Activated naive CD8-positive, alpha-beta T cell treated with anti-CD3 and anti-CD28 coated beads, Interleukin-2, amount 10 ng/mL, durations not matched to agents 7 days and 5 days (primary cell): ENCODE measurements around the gene TLK1. TPM values are rescaled to one million over a fixed set of nuclear protein-coding genes. Genes with fewer than 3 reads are reported as not detected.

Source experiments
- ATAC-seq: fragments of 150-1000 bp; cut with Tn5 transposase; one replicate; pipeline ENCODE4 v1.10.0; 2021; ENCODE audit warnings: low read depth, moderate library complexity
- POLR2A ChIA-PET: fragments of 350-600 bp; sonication (Branson Sonifier 250); formaldehyde crosslinking; loops from one replicate; lab custom pipeline; 2021; ENCODE audit warnings: antibody characterized with exemption; lab: Charles Lee
- DNase-seq: peaks from one replicate; pipeline ENCODE4 v3.0.0; 2021
- H3K27ac Mint-ChIP-seq: one replicate; pipeline ENCODE4 v1.8.0; 2022; ENCODE audit warnings: mild to moderate bottlenecking, mixed read lengths
- H3K27me3 Mint-ChIP-seq: one replicate; pipeline ENCODE4 v1.8.0; 2022; ENCODE audit warnings: mild to moderate bottlenecking, moderate library complexity, mixed read lengths
- H3K36me3 Mint-ChIP-seq: one replicate; pipeline ENCODE4 v1.8.0; 2021; ENCODE audit warnings: mild to moderate bottlenecking, mixed read lengths
- H3K4me1 Mint-ChIP-seq: one replicate; pipeline ENCODE4 v1.8.0; 2021; ENCODE audit warnings: mixed read lengths
- H3K4me3 Mint-ChIP-seq: one replicate; pipeline ENCODE4 v1.8.0; 2022; ENCODE audit warnings: mild to moderate bottlenecking, moderate library complexity, mixed read lengths
- H3K9me3 Mint-ChIP-seq: one replicate; pipeline ENCODE4 v1.8.0; 2021; ENCODE audit warnings: mixed read lengths
- total RNA-seq, 2 experiments: library from RNA; stranded (reverse); gene quantifications; one replicate each; pipeline ENCODE4 v1.2.3, GENCODE V29; 2021

Gene TLK1
- total RNA-seq, 2 experiments from 2014 or later = 89.9 to 91.5 TPM

DNA sequence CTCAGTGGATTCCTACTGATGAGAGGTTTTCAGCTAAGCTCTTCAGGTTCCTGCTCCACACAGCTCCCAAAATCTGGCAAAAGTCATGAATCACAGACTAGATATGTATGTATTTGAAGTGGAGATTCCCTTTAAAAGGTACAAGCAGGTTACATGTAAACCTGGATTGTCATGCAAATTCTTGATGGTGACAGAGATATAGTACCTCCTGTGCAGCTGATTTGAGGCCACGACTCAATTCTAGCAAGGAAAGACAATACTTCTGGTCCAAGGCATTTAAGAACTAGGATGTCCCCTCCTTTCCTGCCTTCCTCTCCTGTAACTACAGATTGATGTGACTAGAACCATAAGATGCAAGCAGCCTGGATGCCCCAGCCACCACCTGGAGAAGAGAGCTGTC, 176.6 kb downstream of the TLK1 start:
- H3K4me1 Mint-ChIP-seq = no peaks in the 10 kb centered on the region
- no peak overlapping the region for H3K27ac Mint-ChIP-seq
- no peaks in the 10 kb centered on the region for H3K9me3 Mint-ChIP-seq
- peaks cover 7% of the 10 kb centered on the region for H3K36me3 Mint-ChIP-seq
- H3K27me3 Mint-ChIP-seq = peaks cover 2% of the 10 kb centered on the region
- POLR2A ChIA-PET = no interaction called here
- no peak overlapping the region for H3K4me3 Mint-ChIP-seq
- ATAC-seq (no peak), DNase-seq (no peak)

DNA sequence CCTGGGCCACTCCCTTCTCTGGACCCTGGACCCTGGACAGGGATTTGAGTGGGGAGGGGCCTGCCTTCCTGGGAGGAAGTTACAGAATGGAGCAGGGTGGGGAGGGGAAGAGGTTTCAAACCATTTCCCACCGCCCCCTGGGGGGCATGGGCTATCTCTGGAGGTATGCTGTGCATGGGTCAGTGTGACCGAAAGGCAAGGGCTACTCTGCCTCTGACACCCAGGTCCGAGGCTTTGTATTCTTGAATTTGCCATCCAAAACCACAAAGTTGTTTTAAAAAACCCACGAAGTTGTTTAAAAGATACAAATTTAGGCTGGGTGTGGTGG, 184.8 kb downstream of the TLK1 start:
- no peak overlapping the region for H3K27ac Mint-ChIP-seq
- POLR2A ChIA-PET = interaction anchor here (0.5 to 1.6 kb wide), 2 partner anchors 111 to 422 kb away, joined by 5 to 6 read pairs; no protein-coding TSS in a partner anchor
- no peaks in the 10 kb centered on the region for H3K9me3 Mint-ChIP-seq
- peaks cover 8% of the 10 kb centered on the region for H3K4me1 Mint-ChIP-seq
- H3K36me3 Mint-ChIP-seq = no peaks in the 10 kb centered on the region
- H3K27me3 Mint-ChIP-seq = peaks cover 2% of the 10 kb centered on the region
- ATAC-seq = no peak
- no peak overlapping the region for H3K4me3 Mint-ChIP-seq
- no peak for DNase-seq

DNA sequence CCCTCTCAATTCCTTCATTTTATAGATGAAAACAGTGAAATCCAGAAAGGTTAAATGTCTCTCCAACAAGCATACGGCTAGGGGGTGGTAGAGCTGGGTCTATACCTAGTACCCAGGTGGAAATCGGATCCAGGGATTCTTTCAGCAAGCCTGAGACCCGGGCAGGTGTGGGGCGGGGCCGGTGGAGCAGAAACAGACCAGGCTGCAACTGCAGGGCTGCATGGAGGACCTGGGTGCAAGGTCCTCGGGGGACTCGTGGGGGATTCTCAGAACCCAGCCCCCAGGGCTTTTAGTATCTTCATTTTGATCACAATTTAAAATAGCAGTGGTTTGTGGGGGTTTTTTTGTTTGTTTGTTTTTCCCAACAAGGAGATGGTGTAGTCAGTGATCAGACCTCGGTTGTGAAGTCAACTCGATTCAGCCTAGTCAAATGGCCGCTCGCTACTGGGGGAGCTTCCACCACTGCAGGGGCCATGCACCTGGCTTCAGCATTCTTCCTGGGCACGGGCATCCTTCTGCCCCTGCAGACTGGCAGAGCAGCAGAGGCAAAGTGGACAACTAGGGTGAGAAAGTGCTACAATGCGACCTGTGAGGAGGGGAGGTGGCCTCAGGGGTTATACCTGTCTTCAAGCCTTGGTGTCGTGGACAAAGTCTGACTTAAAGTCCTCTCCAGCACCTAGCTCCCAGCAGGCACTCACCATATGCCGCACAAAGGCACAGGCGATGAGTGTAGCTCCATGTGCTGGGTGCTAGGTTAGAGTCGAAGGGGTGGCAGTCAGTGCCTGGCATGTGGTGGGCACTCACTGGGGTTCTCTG, 185.4 kb downstream of the TLK1 start:
- Mint-ChIP-seq H3K36me3 (no peaks in the 10 kb centered on the region), H3K4me1 (peaks cover 8% of the 10 kb centered on the region), H3K27ac (no peak overlapping the region), H3K9me3 (no peaks in the 10 kb centered on the region), H3K27me3 (peaks cover 2% of the 10 kb centered on the region), H3K4me3 (no peak overlapping the region)
- DNase-seq (no peak), ATAC-seq (no peak)
- POLR2A ChIA-PET = interaction anchor here (0.5 to 1.6 kb wide), 3 partner anchors 111 to 422 kb away, joined by 4 to 6 read pairs (median 5); no protein-coding TSS in a partner anchor

DNA sequence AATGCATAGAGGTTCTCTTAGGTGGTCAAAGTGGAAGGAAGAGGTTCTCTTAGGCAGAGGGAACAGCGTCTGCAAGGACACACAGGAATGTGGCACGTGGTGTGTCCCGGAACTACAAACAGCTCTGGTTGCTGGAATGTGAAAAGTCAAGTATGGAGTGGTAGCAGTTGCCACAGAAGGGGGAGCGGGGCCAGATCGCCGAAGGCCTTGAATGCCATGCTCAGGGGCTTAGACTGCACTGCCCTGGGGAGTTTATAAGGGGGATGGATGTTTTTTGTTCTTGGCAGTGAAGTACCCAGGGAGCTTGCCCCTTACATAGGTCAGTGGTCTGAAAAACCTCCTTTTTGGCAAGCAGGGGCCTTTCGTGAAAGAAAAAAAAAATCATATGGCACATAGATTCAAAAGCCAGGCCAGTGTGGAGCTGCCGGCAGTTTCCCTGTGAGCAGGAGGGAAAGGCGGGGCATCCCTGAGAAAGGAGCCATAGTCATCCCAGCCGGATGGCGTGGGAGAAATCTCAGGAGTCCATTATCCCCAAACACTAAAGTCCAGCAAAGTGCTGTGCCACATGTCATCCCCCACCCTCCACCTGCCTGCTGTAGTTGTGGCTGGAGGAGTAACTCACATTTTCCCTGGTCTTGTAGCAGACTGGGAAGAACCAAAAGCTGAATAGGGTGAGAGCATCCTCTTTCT, 186.2 kb downstream of the TLK1 start:
- Mint-ChIP-seq H3K4me1 (peaks cover 8% of the 10 kb centered on the region), H3K9me3 (no peaks in the 10 kb centered on the region), H3K36me3 (no peaks in the 10 kb centered on the region), H3K27ac (peak overlapping the region; percentile 20), H3K27me3 (no peaks in the 10 kb centered on the region), H3K4me3 (peak overlapping the region; percentile 64)
- ATAC-seq (no peak), DNase-seq (no peak)
- POLR2A ChIA-PET = interaction anchor here (1.0 to 1.6 kb wide), 2 partner anchors 112 to 184 kb away, joined by 4 to 5 read pairs; no protein-coding TSS in a partner anchor

DNA sequence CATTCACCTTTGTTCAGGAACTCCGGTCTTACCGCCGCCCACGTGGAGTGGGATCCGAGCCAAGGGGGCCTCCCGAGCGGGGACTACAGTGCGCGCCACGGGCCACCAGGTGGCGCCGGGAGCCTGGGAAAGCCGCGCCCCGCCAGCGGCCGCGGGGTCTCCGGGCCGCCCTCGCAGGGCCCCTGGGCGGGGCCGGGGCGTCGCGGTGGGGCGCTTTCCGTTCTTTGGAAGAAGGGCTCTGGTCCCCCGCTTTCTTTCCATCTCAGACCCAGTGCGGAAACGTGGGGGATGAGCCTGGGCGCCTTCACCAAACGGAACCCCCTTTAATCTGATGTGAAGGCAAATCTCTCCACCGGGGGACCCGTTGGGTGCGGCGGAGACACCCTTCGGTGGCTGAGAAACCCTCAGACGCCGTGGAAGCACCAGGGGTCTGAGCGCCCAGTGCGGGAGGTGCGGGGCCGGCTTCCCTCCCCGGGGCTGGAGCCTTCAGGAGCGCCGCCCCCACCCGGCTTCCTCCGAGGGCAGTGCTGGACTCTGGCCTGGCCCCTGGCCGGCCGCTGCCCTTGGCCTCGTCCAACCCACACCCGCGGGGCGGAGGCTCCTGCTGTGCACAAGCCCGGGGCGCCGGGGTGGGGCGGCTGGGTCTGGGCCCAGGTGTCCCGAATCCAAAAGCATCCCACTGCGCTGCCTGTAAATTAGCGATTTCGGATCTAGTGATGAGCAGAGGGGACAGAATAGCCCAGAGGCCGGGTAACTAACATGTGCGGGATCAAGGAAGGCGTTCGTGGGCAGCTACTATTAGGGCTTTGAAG, 187.0 kb downstream of the TLK1 start:
- Mint-ChIP-seq H3K4me1 (peaks cover 8% of the 10 kb centered on the region), H3K27me3 (no peaks in the 10 kb centered on the region), H3K36me3 (no peaks in the 10 kb centered on the region), H3K27ac (peak overlapping the region; percentile 73), H3K4me3 (peak overlapping the region; percentile 83), H3K9me3 (no peaks in the 10 kb centered on the region)
- peak; percentile 96 for ATAC-seq
- peak; percentile 94 for DNase-seq
- POLR2A ChIA-PET = interaction anchor here (1.0 to 1.9 kb wide), 5 partner anchors 45 to 460 kb away, joined by 3 to 9 read pairs (median 4); partner anchors contain the start of genes DCAF17, GORASP2 and METTL8

DNA sequence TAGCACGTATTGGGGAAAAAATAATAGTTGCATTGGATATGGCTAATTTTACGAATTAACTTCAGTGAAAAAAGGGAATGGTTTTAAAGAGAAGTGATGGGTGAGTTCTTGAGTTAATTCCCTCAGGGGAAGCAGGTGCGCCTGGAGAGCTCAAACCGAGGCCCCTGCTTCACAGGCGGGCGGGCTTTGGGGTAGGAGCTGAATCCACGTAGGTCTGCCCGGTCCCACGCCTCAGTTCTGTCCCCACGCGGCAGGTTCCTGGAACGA, 187.5 kb downstream of the TLK1 start:
- Mint-ChIP-seq H3K27ac (peak overlapping the region; percentile 56), H3K9me3 (no peaks in the 10 kb centered on the region), H3K4me3 (peak overlapping the region; percentile 51), H3K27me3 (no peaks in the 10 kb centered on the region), H3K36me3 (no peaks in the 10 kb centered on the region), H3K4me1 (peaks cover 8% of the 10 kb centered on the region)
- DNase-seq (no peak), ATAC-seq (no peak)
- POLR2A ChIA-PET = interaction anchor here (1.0 to 1.9 kb wide), 4 partner anchors 44 to 461 kb away, joined by 3 to 9 read pairs (median 5); partner anchors contain the start of genes DCAF17, GORASP2 and METTL8

DNA sequence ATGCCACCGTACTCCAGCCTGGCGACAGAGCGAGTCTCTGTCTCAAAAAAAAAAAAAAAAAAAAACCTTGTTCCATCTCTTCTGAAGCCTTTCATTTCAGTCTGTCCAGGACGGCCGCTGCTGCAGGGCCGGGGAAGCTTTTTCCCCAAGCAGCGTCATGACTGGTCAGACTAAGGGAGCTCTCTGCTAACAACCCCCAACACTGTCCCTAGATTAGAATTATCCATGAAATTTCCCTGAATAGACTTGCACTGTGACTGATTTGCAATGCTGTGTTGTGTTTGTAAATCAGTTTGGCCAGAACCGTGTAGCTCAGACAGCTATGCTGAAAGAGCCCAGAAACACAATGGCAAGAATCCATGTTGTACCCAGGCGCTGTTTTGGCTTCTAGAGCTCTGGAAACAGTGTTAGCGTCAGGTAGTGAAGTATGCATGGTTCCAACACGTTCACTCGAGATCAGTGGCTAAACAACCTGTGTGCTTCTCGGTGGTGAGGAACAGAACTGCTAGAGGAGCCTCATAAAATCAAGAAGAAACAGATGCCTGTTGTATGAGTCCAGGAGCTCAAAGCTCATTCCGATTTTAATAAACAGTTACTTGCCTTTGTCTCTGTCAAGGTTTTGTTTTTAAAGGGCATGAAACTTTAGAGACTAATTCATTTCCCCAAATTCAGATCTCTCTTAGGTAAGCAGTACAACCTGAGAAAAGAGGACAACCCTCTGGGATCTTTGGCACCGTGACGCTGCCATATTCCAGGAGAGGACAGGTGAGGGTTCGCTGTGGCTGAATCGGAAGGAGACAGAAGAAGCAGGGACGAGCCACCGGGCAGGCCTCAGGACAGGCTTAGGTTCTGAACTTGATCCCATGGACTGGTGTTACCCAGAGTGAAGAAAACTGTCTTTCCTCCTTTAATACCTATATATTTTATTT, 188.1 kb downstream of the TLK1 start:
- POLR2A ChIA-PET = interaction anchor here (1.0 to 1.9 kb wide), 5 partner anchors 44 to 461 kb away, joined by 3 to 9 read pairs (median 4); partner anchors contain the start of genes DCAF17, GORASP2 and METTL8
- no peaks in the 10 kb centered on the region for H3K9me3 Mint-ChIP-seq
- peaks cover 8% of the 10 kb centered on the region for H3K4me1 Mint-ChIP-seq
- no peaks in the 10 kb centered on the region for H3K36me3 Mint-ChIP-seq
- DNase-seq (no peak), ATAC-seq (no peak)
- no peaks in the 10 kb centered on the region for H3K27me3 Mint-ChIP-seq
- H3K4me3 Mint-ChIP-seq = peak overlapping the region; percentile 51
- peak overlapping the region; percentile 56 for H3K27ac Mint-ChIP-seq

DNA sequence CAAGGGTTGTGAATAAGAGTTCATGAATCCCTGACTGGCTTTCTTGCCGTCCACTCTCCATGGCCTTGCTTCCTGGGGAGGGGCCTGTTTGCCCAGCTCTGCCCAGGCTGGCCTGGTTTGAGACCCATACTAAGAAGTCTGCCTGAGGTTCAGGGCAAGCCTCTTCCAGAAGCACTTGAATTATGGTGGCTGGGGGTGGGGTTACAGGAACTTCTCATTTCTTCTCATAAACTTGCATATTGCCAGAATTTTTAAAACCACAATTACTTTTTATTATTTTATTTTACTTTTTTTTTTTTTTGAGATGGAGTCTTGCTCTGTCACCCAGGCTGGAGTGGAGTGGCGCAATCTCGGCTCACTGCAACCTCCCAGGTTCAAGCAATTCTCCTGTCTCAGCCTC, 189.6 kb downstream of the TLK1 start:
- Mint-ChIP-seq H3K4me1 (peaks cover 8% of the 10 kb centered on the region), H3K27ac (no peak overlapping the region), H3K9me3 (no peaks in the 10 kb centered on the region), H3K36me3 (no peaks in the 10 kb centered on the region), H3K4me3 (no peak overlapping the region), H3K27me3 (no peaks in the 10 kb centered on the region)
- POLR2A ChIA-PET = no interaction called here
- no peak for DNase-seq
- no peak for ATAC-seq

DNA sequence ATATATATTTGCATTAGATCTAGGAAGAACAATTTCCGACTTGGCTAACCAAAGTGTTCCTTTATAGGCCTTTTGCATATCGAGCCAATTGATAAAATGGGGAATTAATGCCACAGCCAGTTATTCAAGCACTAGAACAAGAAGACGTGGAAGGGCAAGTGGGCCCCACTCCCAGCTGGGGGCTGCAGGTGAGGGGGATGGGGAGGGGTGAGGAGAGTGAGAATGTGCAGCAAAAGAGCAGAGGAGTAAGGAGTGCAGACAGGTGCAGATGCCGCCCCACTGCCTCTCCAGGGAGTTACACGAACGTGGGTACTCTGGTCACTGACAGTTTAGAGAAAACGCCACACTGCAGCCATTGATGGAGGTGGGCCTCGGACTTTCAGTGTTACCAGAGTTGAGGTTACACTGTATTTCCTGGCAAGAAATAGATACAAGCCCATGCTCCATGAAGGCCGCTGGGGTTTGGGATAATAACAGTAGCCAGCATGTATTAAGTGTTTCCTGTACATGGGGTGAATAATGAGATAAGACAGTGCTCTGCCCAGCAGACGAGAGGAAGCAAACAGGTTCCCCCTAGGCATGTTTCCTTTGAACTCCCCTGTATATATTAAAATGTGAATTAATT, 190.7 kb downstream of the TLK1 start:
- DNase-seq (no peak), ATAC-seq (no peak)
- peaks cover 8% of the 10 kb centered on the region for H3K4me1 Mint-ChIP-seq
- H3K27ac Mint-ChIP-seq = no peak overlapping the region
- H3K4me3 Mint-ChIP-seq = no peak overlapping the region
- peaks cover 4% of the 10 kb centered on the region for H3K36me3 Mint-ChIP-seq
- POLR2A ChIA-PET = no interaction called here
- H3K27me3 Mint-ChIP-seq = no peaks in the 10 kb centered on the region
- no peaks in the 10 kb centered on the region for H3K9me3 Mint-ChIP-seq

DNA sequence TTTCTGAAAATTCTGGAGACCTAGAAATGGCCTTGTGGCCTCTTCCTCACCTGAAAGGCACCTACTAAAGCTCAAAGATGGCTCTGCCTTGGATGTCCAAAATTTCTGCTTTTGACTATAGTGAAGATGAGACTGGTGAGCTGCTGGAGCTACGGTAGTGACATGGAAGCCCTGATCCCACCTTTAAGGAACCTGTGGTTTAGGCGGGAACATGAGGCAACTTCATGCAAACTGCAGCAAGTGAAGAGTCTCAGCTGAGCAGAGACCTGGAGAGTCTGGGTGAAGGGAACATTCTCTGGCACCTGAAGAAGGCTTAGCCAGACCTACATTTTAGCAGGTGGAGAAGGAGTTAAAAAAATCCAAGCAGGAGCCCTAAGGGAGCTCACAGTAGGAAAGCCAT, 191.7 kb downstream of the TLK1 start:
- DNase-seq (no peak), ATAC-seq (no peak)
- POLR2A ChIA-PET = no interaction called here
- no peaks in the 10 kb centered on the region for H3K9me3 Mint-ChIP-seq
- peaks cover 5% of the 10 kb centered on the region for H3K36me3 Mint-ChIP-seq
- no peaks in the 10 kb centered on the region for H3K27me3 Mint-ChIP-seq
- peaks cover 5% of the 10 kb centered on the region for H3K4me1 Mint-ChIP-seq
- H3K27ac Mint-ChIP-seq = no peak overlapping the region
- no peak overlapping the region for H3K4me3 Mint-ChIP-seq

DNA sequence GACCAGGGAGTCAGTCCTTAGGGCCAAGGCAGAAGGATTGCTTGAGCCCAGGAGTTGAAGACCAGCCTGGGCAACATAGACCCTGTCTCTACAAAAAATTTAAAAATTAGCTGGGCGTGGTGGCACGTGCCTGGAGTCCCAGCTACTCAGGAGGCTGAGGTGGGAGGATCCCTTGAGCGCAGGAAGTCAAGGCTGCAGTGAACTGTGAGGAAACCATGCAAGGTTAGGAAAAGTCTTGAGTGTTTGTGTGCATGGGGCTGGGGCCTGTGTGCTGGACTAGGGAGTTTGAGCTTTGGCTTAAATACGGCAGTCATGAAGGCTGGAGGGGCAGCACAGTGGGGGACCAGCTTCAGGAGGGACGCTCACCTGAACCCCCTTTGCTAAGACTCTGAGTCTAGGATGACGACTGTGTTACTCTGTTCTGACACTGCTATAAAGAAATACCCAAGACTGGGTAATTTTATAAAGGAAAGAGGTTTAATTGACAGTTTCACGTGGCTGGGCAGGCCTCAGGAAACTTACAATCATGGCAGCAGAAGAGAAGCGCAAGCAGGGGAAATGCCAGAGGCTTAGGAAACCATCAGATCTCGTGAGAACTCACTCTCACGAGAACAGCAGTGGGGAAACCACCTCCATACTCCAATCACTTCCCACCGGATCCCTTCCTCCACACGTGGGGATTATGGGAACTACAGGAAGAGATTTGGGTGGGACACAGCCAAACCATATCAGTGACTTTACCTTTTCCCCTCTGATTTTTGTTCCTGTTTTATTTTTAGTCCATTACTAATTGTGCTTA, 192.3 kb downstream of the TLK1 start:
- Mint-ChIP-seq H3K9me3 (no peaks in the 10 kb centered on the region), H3K36me3 (peaks cover 5% of the 10 kb centered on the region), H3K4me1 (peaks cover 4% of the 10 kb centered on the region), H3K4me3 (no peak overlapping the region), H3K27ac (no peak overlapping the region), H3K27me3 (no peaks in the 10 kb centered on the region)
- POLR2A ChIA-PET = no interaction called here
- DNase-seq (no peak), ATAC-seq (no peak)
